ENCODE data around the gene ZIC4. TPM values are rescaled to one million over a fixed set of nuclear protein-coding genes. Genes with fewer than 3 reads are reported as not detected.

ZIC4 gene
- total RNA-seq, 2 experiments from 2014 or later: not detected

- Mint-ChIP-seq H3K27me3 (ENCODE audit: low read depth) (peaks cover 66% of the 10 kb centered on the region), H3K4me1 (ENCODE audit: low read depth) (no peaks in the 10 kb centered on the region), H3K9me3 (ENCODE audit: insufficient read depth) (no peaks in the 10 kb centered on the region), H3K36me3 (ENCODE audit: low read depth) (no peaks in the 10 kb centered on the region), H3K27ac (no peak overlapping the region), H3K4me3 (no peak overlapping the region)
- ChIA-PET CTCF (no interaction called here), POLR2A (no interaction called here)
- no peak for DNase-seq
- no peak for ATAC-seq
These were observed 25.9 kb downstream of the ZIC4 start for GRCh38 chr3:147380387-147380951.

- no peak overlapping the region for H3K4me3 Mint-ChIP-seq
- H3K4me1 Mint-ChIP-seq (ENCODE audit: low read depth): no peaks in the 10 kb centered on the region
- no peaks in the 10 kb centered on the region for H3K9me3 Mint-ChIP-seq (ENCODE audit: insufficient read depth)
- POLR2A ChIA-PET: no interaction called here
- CTCF ChIA-PET: no interaction called here
- DNase-seq: no peak
- H3K36me3 Mint-ChIP-seq (ENCODE audit: low read depth): no peaks in the 10 kb centered on the region
- H3K27ac Mint-ChIP-seq: no peak overlapping the region
- H3K27me3 Mint-ChIP-seq (ENCODE audit: low read depth): peaks cover 59% of the 10 kb centered on the region
- no peak for ATAC-seq
These were observed 26.7 kb downstream of the ZIC4 start for GRCh38 chr3:147379651-147380050.

- no peaks in the 10 kb centered on the region for H3K9me3 Mint-ChIP-seq (ENCODE audit: insufficient read depth)
- CTCF ChIA-PET: no interaction called here
- H3K4me3 Mint-ChIP-seq: no peak overlapping the region
- H3K36me3 Mint-ChIP-seq (ENCODE audit: low read depth): no peaks in the 10 kb centered on the region
- DNase-seq (no peak), ATAC-seq (no peak)
- H3K4me1 Mint-ChIP-seq (ENCODE audit: low read depth): no peaks in the 10 kb centered on the region
- H3K27ac Mint-ChIP-seq: no peak overlapping the region
- POLR2A ChIA-PET: no interaction called here
- H3K27me3 Mint-ChIP-seq (ENCODE audit: low read depth): peaks cover 57% of the 10 kb centered on the region
These were observed 28.7 kb downstream of the ZIC4 start for GRCh38 chr3:147377412-147378367.

GRCh38 chr3:147373301-147373700 lies 33.0 kb downstream of the ZIC4 start:
- DNase-seq (no peak), ATAC-seq (no peak)
- ChIA-PET POLR2A (no interaction called here), CTCF (no interaction called here)
- no peak overlapping the region for H3K4me3 Mint-ChIP-seq
- no peaks in the 10 kb centered on the region for H3K9me3 Mint-ChIP-seq (ENCODE audit: insufficient read depth)
- H3K27me3 Mint-ChIP-seq (ENCODE audit: low read depth): peaks cover 61% of the 10 kb centered on the region
- no peaks in the 10 kb centered on the region for H3K36me3 Mint-ChIP-seq (ENCODE audit: low read depth)
- H3K27ac Mint-ChIP-seq: no peak overlapping the region
- no peaks in the 10 kb centered on the region for H3K4me1 Mint-ChIP-seq (ENCODE audit: low read depth)

GRCh38 chr3:147372525-147373027 lies 33.8 kb downstream of the ZIC4 start:
- DNase-seq: no peak
- Mint-ChIP-seq H3K4me1 (ENCODE audit: low read depth) (no peaks in the 10 kb centered on the region), H3K9me3 (ENCODE audit: insufficient read depth) (no peaks in the 10 kb centered on the region), H3K27me3 (ENCODE audit: low read depth) (peaks cover 63% of the 10 kb centered on the region), H3K36me3 (ENCODE audit: low read depth) (no peaks in the 10 kb centered on the region), H3K27ac (no peak overlapping the region), H3K4me3 (no peak overlapping the region)
- ATAC-seq: no peak
- ChIA-PET POLR2A (no interaction called here), CTCF (no interaction called here)

GRCh38 chr3:147371771-147372340 lies 34.5 kb downstream of the ZIC4 start:
- POLR2A ChIA-PET: no interaction called here
- Mint-ChIP-seq H3K27me3 (ENCODE audit: low read depth) (peaks cover 59% of the 10 kb centered on the region), H3K36me3 (ENCODE audit: low read depth) (no peaks in the 10 kb centered on the region)

GRCh38 chr3:147371140-147371539 lies 35.2 kb downstream of the ZIC4 start:
- POLR2A ChIA-PET: no interaction called here
- H3K4me3 Mint-ChIP-seq: no peak overlapping the region
- CTCF ChIA-PET: no interaction called here

More at GRCh38 chr3:147371771-147372340, 34.5 kb downstream of the ZIC4 start:
- ATAC-seq (no peak), DNase-seq (no peak)
- Mint-ChIP-seq H3K9me3 (ENCODE audit: insufficient read depth) (no peaks in the 10 kb centered on the region), H3K4me1 (ENCODE audit: low read depth) (no peaks in the 10 kb centered on the region), H3K4me3 (no peak overlapping the region), H3K27ac (no peak overlapping the region)
- CTCF ChIA-PET: no interaction called here

GRCh38 chr3:147370349-147370748 lies 36.0 kb downstream of the ZIC4 start:
- CTCF ChIA-PET: no interaction called here
- ATAC-seq (no peak), DNase-seq (no peak)
- Mint-ChIP-seq H3K4me1 (ENCODE audit: low read depth) (no peaks in the 10 kb centered on the region), H3K4me3 (no peak overlapping the region), H3K36me3 (ENCODE audit: low read depth) (no peaks in the 10 kb centered on the region), H3K27me3 (ENCODE audit: low read depth) (peaks cover 54% of the 10 kb centered on the region), H3K27ac (no peak overlapping the region), H3K9me3 (ENCODE audit: insufficient read depth) (no peaks in the 10 kb centered on the region)
- POLR2A ChIA-PET: no interaction called here

More at GRCh38 chr3:147371140-147371539, 35.2 kb downstream of the ZIC4 start:
- Mint-ChIP-seq H3K9me3 (ENCODE audit: insufficient read depth) (no peaks in the 10 kb centered on the region), H3K27me3 (ENCODE audit: low read depth) (peaks cover 56% of the 10 kb centered on the region), H3K4me1 (ENCODE audit: low read depth) (no peaks in the 10 kb centered on the region), H3K36me3 (ENCODE audit: low read depth) (no peaks in the 10 kb centered on the region), H3K27ac (no peak overlapping the region)
- DNase-seq (no peak), ATAC-seq (no peak)

GRCh38 chr3:147369661-147370123 lies 36.7 kb downstream of the ZIC4 start:
- Mint-ChIP-seq H3K4me1 (ENCODE audit: low read depth) (no peaks in the 10 kb centered on the region), H3K4me3 (no peak overlapping the region), H3K36me3 (ENCODE audit: low read depth) (no peaks in the 10 kb centered on the region), H3K27me3 (ENCODE audit: low read depth) (peaks cover 54% of the 10 kb centered on the region), H3K27ac (no peak overlapping the region), H3K9me3 (ENCODE audit: insufficient read depth) (no peaks in the 10 kb centered on the region)
- ChIA-PET CTCF (no interaction called here), POLR2A (no interaction called here)
- no peak for ATAC-seq
- no peak for DNase-seq

GRCh38 chr3:147369231-147369630 lies 37.1 kb downstream of the ZIC4 start:
- Mint-ChIP-seq H3K4me3 (no peak overlapping the region), H3K36me3 (ENCODE audit: low read depth) (no peaks in the 10 kb centered on the region), H3K27ac (no peak overlapping the region), H3K27me3 (ENCODE audit: low read depth) (peaks cover 54% of the 10 kb centered on the region), H3K9me3 (ENCODE audit: insufficient read depth) (no peaks in the 10 kb centered on the region), H3K4me1 (ENCODE audit: low read depth) (no peaks in the 10 kb centered on the region)
- no peak for DNase-seq
- no peak for ATAC-seq
- ChIA-PET CTCF (no interaction called here), POLR2A (no interaction called here)

GRCh38 chr3:147368561-147369221 lies 37.7 kb downstream of the ZIC4 start:
- Mint-ChIP-seq H3K4me1 (ENCODE audit: low read depth) (no peaks in the 10 kb centered on the region), H3K9me3 (ENCODE audit: insufficient read depth) (no peaks in the 10 kb centered on the region), H3K4me3 (no peak overlapping the region), H3K36me3 (ENCODE audit: low read depth) (no peaks in the 10 kb centered on the region), H3K27me3 (ENCODE audit: low read depth) (peaks cover 52% of the 10 kb centered on the region), H3K27ac (no peak overlapping the region)
- ChIA-PET POLR2A (no interaction called here), CTCF (no interaction called here)
- no peak for DNase-seq
- ATAC-seq: no peak

- Mint-ChIP-seq H3K4me3 (no peak overlapping the region), H3K27me3 (ENCODE audit: low read depth) (peaks cover 48% of the 10 kb centered on the region), H3K4me1 (ENCODE audit: low read depth) (no peaks in the 10 kb centered on the region), H3K27ac (no peak overlapping the region), H3K9me3 (ENCODE audit: insufficient read depth) (no peaks in the 10 kb centered on the region), H3K36me3 (ENCODE audit: low read depth) (no peaks in the 10 kb centered on the region)
- CTCF ChIA-PET: no interaction called here
- DNase-seq (no peak), ATAC-seq (no peak)
- POLR2A ChIA-PET: no interaction called here
These were observed 38.2 kb downstream of the ZIC4 start for GRCh38 chr3:147368151-147368550.

All from activated CD8-positive, alpha-beta T cell treated with anti-CD3 and anti-CD28 coated beads, Interleukin-2, amount 10 ng/mL, durations not matched to agents 7 days and 5 days (primary cell).